ENCODE measurements around the gene PHACTR1. TPM values are rescaled to one million over a fixed set of nuclear protein-coding genes. Genes with fewer than 3 reads are reported as not detected.
"Not testable (repeated sequence)": the region's sequence is repeated elsewhere in the genome, so short reads cannot be mapped to it uniquely, and the experiment has no call there.

Gene PHACTR1
- total RNA-seq, 1 experiment from 2014 or later, result 0.05 TPM

DNA sequence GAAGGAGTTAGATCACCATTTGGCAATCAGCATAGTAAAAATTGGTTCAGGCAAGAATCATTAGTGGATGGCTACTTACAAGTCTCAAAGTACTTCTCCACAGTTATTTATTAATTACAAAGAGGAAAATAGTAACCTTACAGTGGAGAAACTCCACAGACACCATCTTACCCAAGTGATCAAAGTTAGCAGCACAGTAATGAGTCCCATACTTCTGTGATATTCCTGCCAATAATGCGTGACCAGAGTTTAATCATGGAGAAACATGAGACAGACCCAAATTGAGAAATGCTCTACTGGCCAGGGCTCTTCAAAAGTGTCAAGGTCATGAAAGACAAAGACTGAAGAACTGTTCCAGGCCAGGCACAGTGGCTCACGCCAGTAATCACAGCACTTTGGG is 602.3 kb downstream of the PHACTR1 start:
- H3K4me3 ChIP-seq (ENCODE audit: low read depth in 2 of 2, low read length in 2 of 2), result no peak overlapping the region
- H3K36me3 ChIP-seq (ENCODE audit: control insufficient read depth, insufficient read depth, low read length), result peaks cover 12% of the 10 kb centered on the region
- no TSS peak for BruUV-seq (replicated peaks)
- H3K27me3 ChIP-seq (ENCODE audit: control insufficient read depth, insufficient read depth, low read length), result no peaks in the 10 kb centered on the region
- H3K9me3 ChIP-seq (ENCODE audit: control insufficient read depth, insufficient read depth, low read depth, low read length), result no peaks in the 10 kb centered on the region
- no peak for DNase-seq (ENCODE audit: low read depth, low spot score)
- intact Hi-C loops (cut with micrococcal nuclease; ENCODE audit: unreplicated experiment) (no loop called here), in situ Hi-C loops (cut with HindIII; ENCODE audit: low pct_unique_long_range_greater_than_20kb, low sequenced_read_pairs) (no loop called here)
- CTCF ChIA-PET, result no interaction called here
- no peak for TF ChIP-seq POLR2AphosphoS5 (IDR thresholded peaks at IDR 0.05; ENCODE audit: low read depth, low read length)
- no peak for TF ChIP-seq TCF7L2 (IDR thresholded peaks at IDR 0.05; ENCODE audit: low read depth, low read length)
- H3K4me1 ChIP-seq (ENCODE audit: control insufficient read depth, insufficient read depth, low read length), result no peaks in the 10 kb centered on the region
- H3K27ac ChIP-seq (ENCODE audit: low read length), result no peak overlapping the region
- POLR2A ChIA-PET, result no interaction called here
- no peak for ATAC-seq

DNA sequence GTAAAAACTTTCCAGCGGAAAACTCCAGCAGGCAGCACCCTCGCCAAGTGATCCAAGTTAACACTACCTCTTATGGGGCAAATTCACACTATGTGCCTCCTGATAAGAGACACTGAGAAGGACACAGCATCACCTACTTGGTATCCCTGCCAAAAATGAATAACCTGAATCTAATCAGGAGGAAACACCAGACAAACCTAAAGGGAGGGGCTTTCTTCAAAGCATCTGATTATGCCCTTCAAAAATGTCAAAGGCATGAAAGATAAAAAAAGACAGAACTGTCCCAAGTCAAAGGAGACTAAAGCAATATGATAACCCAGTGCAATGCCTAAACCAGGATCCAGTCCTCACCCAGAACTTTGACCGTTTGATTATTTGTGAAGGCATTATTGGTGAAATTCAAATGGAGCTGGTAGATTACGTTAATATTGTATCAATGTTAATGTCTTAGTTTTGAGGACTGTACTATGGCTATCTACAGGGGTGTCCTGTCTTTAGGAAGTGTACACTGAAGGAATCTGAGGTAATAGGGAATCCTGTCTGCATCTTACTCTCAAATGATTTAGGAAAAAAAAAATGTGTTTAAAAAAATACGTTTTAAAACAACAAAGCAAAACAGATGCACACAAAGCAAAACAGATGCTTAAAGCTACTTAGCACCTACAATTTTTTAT is 603.5 kb downstream of the PHACTR1 start:
- TF ChIP-seq TCF7L2 (IDR thresholded peaks at IDR 0.05; ENCODE audit: low read depth, low read length) (no peak), SIN3A (IDR thresholded peaks at IDR 0.05; ENCODE audit: borderline replicate concordance, insufficient read depth, low read depth, low read length) (no peak), POLR2AphosphoS5 (IDR thresholded peaks at IDR 0.05; ENCODE audit: low read depth, low read length) (no peak), CTCF (IDR thresholded peaks at IDR 0.05) (no peak)
- TF ChIP-seq, protein P1, sequence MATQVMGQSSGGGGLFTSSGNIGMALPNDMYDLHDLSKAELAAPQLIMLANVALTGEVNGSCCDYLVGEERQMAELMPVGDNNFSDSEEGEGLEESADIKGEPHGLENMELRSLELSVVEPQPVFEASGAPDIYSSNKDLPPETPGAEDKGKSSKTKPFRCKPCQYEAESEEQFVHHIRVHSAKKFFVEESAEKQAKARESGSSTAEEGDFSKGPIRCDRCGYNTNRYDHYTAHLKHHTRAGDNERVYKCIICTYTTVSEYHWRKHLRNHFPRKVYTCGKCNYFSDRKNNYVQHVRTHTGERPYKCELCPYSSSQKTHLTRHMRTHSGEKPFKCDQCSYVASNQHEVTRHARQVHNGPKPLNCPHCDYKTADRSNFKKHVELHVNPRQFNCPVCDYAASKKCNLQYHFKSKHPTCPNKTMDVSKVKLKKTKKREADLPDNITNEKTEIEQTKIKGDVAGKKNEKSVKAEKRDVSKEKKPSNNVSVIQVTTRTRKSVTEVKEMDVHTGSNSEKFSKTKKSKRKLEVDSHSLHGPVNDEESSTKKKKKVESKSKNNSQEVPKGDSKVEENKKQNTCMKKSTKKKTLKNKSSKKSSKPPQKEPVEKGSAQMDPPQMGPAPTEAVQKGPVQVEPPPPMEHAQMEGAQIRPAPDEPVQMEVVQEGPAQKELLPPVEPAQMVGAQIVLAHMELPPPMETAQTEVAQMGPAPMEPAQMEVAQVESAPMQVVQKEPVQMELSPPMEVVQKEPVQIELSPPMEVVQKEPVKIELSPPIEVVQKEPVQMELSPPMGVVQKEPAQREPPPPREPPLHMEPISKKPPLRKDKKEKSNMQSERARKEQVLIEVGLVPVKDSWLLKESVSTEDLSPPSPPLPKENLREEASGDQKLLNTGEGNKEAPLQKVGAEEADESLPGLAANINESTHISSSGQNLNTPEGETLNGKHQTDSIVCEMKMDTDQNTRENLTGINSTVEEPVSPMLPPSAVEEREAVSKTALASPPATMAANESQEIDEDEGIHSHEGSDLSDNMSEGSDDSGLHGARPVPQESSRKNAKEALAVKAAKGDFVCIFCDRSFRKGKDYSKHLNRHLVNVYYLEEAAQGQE (IDR thresholded peaks at IDR 0.05; ENCODE audit: insufficient read depth in 1 of 2, low read depth in 2 of 2, low read length in 1 of 2), result no peak
- H3K36me3 ChIP-seq (ENCODE audit: control insufficient read depth, insufficient read depth, low read length), result peaks cover 12% of the 10 kb centered on the region
- BruUV-seq (replicated peaks), result no TSS peak
- H3K27me3 ChIP-seq (ENCODE audit: control insufficient read depth, insufficient read depth, low read length), result no peaks in the 10 kb centered on the region
- H3K4me3 ChIP-seq (ENCODE audit: low read depth in 2 of 2, low read length in 2 of 2), result no peak overlapping the region
- ChIA-PET CTCF (no interaction called here), POLR2A (no interaction called here)
- ATAC-seq (no peak), DNase-seq (ENCODE audit: low read depth, low spot score) (no peak)
- H3K4me1 ChIP-seq (ENCODE audit: control insufficient read depth, insufficient read depth, low read length), result no peaks in the 10 kb centered on the region
- no peak overlapping the region for H3K27ac ChIP-seq (ENCODE audit: low read length)
- no peaks in the 10 kb centered on the region for H3K9me3 ChIP-seq (ENCODE audit: control insufficient read depth, insufficient read depth, low read depth, low read length)
- intact Hi-C loops (cut with micrococcal nuclease; ENCODE audit: unreplicated experiment) (no loop called here), in situ Hi-C loops (cut with HindIII; ENCODE audit: low pct_unique_long_range_greater_than_20kb, low sequenced_read_pairs) (no loop called here)

DNA sequence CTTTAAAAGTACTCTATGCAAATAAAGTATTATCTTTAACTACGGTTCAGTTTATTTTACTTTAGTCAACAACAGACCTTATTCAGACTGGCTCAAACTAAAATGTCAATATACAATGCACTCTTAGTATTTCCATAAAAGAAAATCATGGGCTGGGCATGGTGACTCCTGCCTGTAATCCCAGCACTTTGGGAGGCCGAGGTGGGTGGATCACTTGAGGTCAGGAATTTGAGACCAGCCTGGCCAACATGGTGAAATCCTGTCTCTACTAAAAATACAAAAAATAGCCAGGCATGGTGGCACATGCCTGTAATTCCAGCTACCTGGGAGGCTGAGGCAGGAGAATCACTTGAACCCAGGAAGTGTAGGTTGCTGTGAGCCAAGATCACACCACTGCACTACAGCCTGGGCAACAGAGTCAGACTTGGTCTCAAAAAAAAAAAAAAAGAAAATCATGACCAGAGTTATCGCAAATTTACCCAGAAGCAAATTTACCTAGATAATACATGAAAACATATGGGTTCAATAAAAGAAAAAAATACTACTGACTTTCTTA is 609.5 kb downstream of the PHACTR1 start:
- H3K27ac ChIP-seq (ENCODE audit: low read length); intact Hi-C loops (cut with micrococcal nuclease; ENCODE audit: unreplicated experiment); H3K4me3 ChIP-seq (ENCODE audit: low read depth in 2 of 2, low read length in 2 of 2); in situ Hi-C loops (cut with HindIII; ENCODE audit: low pct_unique_long_range_greater_than_20kb, low sequenced_read_pairs); H3K27me3 ChIP-seq (ENCODE audit: control insufficient read depth, insufficient read depth, low read length); POLR2A ChIA-PET; ATAC-seq; DNase-seq (ENCODE audit: low read depth, low spot score); BruUV-seq (replicated peaks); CTCF ChIA-PET; H3K36me3 ChIP-seq (ENCODE audit: control insufficient read depth, insufficient read depth, low read length); H3K9me3 ChIP-seq (ENCODE audit: control insufficient read depth, insufficient read depth, low read depth, low read length): not testable (repeated sequence)
- peaks cover 11% of the 10 kb centered on the region; the same call in 1 of the 2 replicates for H3K4me1 ChIP-seq (ENCODE audit: control insufficient read depth, insufficient read depth, low read length)
